ENCODE data around the gene TCERG1L. TPM values are rescaled to one million over a fixed set of nuclear protein-coding genes. Genes with fewer than 3 reads are reported as not detected.
A peak's percentile ranks its signal among the peaks of the same experiment; 100 is the strongest.

TCERG1L gene
- total RNA-seq, 6 experiments from 2014 or later = not detected

GRCh38 chr10:131062621-131063260 lies 248.8 kb downstream of the TCERG1L start:
- Histone ChIP-seq H3K27ac (no peak overlapping the region), H3K27me3 (no peaks in the 10 kb centered on the region), H3K4me1 (no peaks in the 10 kb centered on the region), H3K36me3 (no peaks in the 10 kb centered on the region), H3K4me3 (no peak overlapping the region), H3K9me3 (no peaks in the 10 kb centered on the region)
- 10% methylated on average over 2 of the region's 10 CpGs for WGBS (ENCODE audit: insufficient coverage, low coverage, low lambda C conversion rate, missing lambda C conversion rate)
- ATAC-seq = peak in 1 of 4 donors; percentile 21
- DNase-seq = no peak
- TF ChIP-seq POLR2A (IDR thresholded peaks at IDR 0.05) = no peak
- TF ChIP-seq CTCF (IDR thresholded peaks at IDR 0.05) = no peak
- intact Hi-C loops (cut with DNase I) = no loop called here

- DNase-seq (no peak), ATAC-seq (no peak)
- Histone ChIP-seq H3K27ac (no peak overlapping the region), H3K36me3 (no peaks in the 10 kb centered on the region), H3K4me1 (no peaks in the 10 kb centered on the region), H3K9me3 (no peaks in the 10 kb centered on the region), H3K27me3 (no peaks in the 10 kb centered on the region), H3K4me3 (no peak overlapping the region)
- intact Hi-C loops (cut with DNase I) = no loop called here
- no peak for TF ChIP-seq CTCF (IDR thresholded peaks at IDR 0.05)
- no peak for TF ChIP-seq POLR2A (IDR thresholded peaks at IDR 0.05)
- 30% methylated on average over 2 of the region's 11 CpGs for WGBS (ENCODE audit: insufficient coverage, low coverage, low lambda C conversion rate, missing lambda C conversion rate)
Measured at GRCh38 chr10:131061216-131061615, 250.3 kb downstream of the TCERG1L start.

- Histone ChIP-seq H3K27ac (no peak overlapping the region), H3K9me3 (no peaks in the 10 kb centered on the region), H3K4me1 (no peaks in the 10 kb centered on the region), H3K36me3 (no peaks in the 10 kb centered on the region), H3K4me3 (no peak overlapping the region), H3K27me3 (no peaks in the 10 kb centered on the region)
- 57% methylated on average over 1 of the region's 6 CpGs for WGBS (ENCODE audit: insufficient coverage, low coverage, low lambda C conversion rate, missing lambda C conversion rate)
- TF ChIP-seq CTCF (IDR thresholded peaks at IDR 0.05) (no peak), POLR2A (IDR thresholded peaks at IDR 0.05) (no peak)
- no peak for ATAC-seq
- intact Hi-C loops (cut with DNase I) = no loop called here
- no peak for DNase-seq
Measured at GRCh38 chr10:131059881-131060280, 251.6 kb downstream of the TCERG1L start.

GRCh38 chr10:131058799-131059198 lies 252.7 kb downstream of the TCERG1L start:
- intact Hi-C loops (cut with DNase I) = no loop called here
- DNase-seq (no peak), ATAC-seq (no peak)
- TF ChIP-seq POLR2A (IDR thresholded peaks at IDR 0.05) (no peak), CTCF (IDR thresholded peaks at IDR 0.05) (no peak)
- H3K9me3 ChIP-seq = no peaks in the 10 kb centered on the region
- no peak overlapping the region for H3K4me3 ChIP-seq
- H3K27ac ChIP-seq = no peak overlapping the region
- WGBS (ENCODE audit: insufficient coverage, low coverage, low lambda C conversion rate, missing lambda C conversion rate) = 58% methylated on average over 3 of the region's 3 CpGs
- H3K4me1 ChIP-seq = no peaks in the 10 kb centered on the region
- no peaks in the 10 kb centered on the region for H3K36me3 ChIP-seq
- H3K27me3 ChIP-seq = no peaks in the 10 kb centered on the region
